Heart left ventricle (tissue), 13 donors: ENCODE measurements around the gene CRYBG1.

ENCODE experiments used
- CTCF ChIP-seq, 12 donors: fragments of 200-600 bp; sonication (generic) in 4 of 12; IDR thresholded peaks; one replicate each; pipeline versions ENCODE4 v1.5.0 to v1.8.0; 2018 to 2022; ENCODE audit warnings: antibody characterized with exemption in 12 of 12, mild to moderate bottlenecking in 5 of 12
- POLR2A ChIP-seq, 2 donors: fragments of 450-650 bp; IDR thresholded peaks; one replicate each; pipeline ENCODE4 v1.6.1; 2017; ENCODE audit warnings: antibody characterized with exemption in 2 of 2, mild to moderate bottlenecking in 2 of 2, moderate library complexity in 2 of 2
- donor health status: ischemic (EF 13 %, LVEDD 7.1; RV severe dilation, severe dysfunction).
- donor health status: DM: no; HTN: yes; CAD: no.
- donor health status: DM: no; HTN: no; CAD: no.
- donor health status: ischemic (EF 25% LVEDD 6.9; RV normal size, moderate dysfunction).
- donor health status: ischemic (EF 25% LVEDD 5.7; RV mildly dilated, moderate dysfunction).
- donor health status: ischemic (EF 35%, LVEDD 5.7; RV mildly dilated, moderate dysfunction).
- donor health status: nonischemic (EF 11% LVEDD 7.7; RV severe dilation, severe dysfunction).
- donor health status: DM: yes; HTN: yes; CAD: no.
- donor health status: PGD.
- donor health status: ischemic (EF 29% LVEDD 5.4; RV normal size, mild dysfunction).
- donor health status: nonischemic (EF 23%, LVEDD 6.1; RV moderate dilation, normal function).

- TF ChIP-seq POLR2A (IDR thresholded peaks at IDR 0.05) (no peak), CTCF (IDR thresholded peaks at IDR 0.05) (no peak)
Measured at GRCh38 chr6:106379951-106380350, 19.4 kb downstream of the CRYBG1 start.
